T-helper 9 cell (primary cell): ENCODE measurements around the gene NOP16.
A peak's percentile ranks its signal among the peaks of the same experiment; 100 is the strongest.

ENCODE experiments used
- DNase-seq: peaks from one replicate; pipeline ENCODE4 v3.0.0-alpha.2; 2020

Gene NOP16

GRCh38 chr5:176384366-176384930, 4.0 kb downstream of the NOP16 start:
- no peak for DNase-seq

GRCh38 chr5:176383961-176384360, 4.4 kb downstream of the NOP16 start:
- no peak for DNase-seq

DNA sequence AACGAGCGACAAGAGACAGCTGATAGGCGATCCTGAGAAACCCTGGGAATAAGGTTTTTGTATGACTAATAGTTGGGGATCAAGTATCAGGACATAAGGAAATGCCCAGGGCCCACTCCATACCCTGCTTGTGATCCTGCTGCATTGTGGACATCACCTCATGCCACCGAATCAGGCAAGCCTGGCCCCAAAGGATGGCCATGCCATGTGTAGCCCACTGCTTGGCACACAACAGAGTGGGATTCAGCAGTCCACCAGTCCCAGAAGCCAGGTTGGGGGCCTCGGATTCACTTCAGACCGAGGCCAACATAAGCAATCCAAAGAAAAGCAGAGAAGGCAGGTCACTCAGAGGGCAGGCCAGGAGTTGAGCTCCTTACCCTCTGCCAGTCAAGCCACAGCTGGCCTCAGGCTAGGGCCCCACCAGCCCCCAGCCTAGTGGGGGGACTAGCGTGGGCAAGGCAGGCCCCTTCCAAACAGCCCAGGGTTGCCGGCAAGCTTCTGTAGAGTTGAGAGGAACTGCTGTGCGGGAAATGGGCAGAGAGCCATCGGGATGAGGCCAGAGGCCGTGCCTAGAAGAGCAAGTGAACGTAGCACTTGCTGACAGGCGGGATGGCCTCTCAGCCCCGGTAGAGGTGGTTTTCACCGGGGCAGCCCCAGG, 5.0 kb downstream of the NOP16 start:
- no peak for DNase-seq

DNA sequence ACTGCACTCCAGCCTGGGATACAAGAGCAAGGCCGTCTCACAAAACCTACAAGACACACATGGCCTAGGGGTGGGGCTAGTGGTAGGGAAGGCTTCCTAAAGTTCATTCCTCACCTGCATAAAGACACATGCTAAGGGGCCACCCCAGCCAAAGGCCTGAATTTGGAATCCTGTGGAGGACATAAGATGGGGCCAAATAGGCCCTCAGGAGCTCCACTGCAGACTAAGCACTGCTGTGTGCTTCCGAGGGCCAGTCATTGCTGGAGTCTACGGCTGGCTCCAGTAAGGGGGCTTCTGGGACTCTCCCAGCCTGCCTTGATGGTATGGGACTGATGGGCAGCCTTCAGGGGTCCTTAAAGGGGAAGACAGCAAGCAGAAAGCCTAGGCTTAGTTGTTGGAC, 5.7 kb downstream of the NOP16 start:
- no peak for DNase-seq

- no peak for DNase-seq
These were observed 6.4 kb downstream of the NOP16 start for GRCh38 chr5:176381979-176382378.

DNA sequence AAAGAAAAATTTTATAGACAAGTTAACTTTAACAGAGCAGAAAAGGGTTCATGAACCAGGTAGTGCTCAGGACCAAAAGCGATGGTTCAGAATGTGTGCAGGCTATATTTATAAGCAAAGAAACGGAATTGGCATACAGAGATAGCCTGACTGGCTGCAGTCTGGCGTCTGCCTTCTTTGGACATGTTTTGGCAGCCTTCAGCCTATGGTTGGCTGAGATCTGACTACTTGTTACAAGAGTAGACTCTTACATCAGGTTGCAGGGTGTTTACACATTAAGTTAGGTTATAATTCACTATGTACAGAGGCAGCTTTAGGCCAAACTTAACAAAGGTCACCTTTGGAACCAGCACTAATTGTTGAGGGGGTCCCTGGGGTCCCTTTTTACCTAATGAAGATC, 7.0 kb downstream of the NOP16 start:
- no peak for DNase-seq

DNA sequence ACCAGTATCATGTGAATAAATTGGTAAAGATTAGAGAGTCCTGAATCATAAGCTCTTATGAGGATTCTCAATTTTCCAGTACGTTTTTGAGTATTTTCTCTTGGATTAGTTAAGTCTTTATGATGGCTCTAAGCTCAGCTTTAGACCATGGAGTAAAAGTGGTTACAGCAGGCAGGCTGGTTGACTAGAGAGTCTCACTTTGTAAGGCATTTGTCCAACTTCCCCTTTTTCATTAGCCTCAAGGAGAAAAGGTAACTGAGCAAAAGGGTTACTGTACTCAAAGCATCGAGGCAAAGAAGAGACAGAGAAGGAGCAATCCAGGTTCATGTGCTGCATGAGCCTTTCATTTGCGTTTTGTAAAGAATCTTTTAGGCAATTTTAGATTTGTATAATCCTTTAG, 8.5 kb downstream of the NOP16 start:
- DNase-seq: no peak

DNA sequence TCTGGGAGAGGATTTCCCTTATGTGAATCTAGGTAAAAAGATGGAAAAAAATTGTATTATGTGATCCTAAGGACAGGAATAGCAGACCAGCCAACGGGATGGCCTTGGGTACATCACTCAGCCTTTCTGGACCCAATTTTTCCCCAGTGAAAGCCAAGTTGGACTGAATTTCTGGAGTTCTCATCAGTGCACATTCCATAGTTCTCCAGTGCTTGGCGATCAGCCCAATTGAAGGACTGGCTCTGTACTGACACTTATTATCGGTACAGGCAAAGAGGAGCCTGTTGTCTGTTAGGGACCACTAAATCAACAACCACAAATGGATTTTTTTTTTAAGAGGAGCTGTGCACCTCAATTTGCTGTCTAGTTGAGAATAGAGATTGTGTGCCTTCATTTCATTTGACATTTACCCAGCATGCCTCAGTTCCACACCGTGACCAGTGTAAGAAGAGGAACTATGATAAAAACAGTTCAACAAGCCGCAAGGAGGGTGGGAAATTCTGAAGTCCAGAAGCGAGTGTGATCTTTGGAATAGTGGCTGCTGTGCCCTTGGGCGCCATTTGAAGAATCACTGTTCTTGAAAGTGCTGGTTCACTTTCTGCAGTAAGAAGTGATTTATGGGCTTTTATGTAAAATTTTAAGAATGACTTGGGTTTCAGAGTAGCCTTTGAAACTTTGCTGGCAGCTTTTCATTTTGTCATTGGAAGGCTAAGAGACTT, 15.1 kb downstream of the NOP16 start:
- DNase-seq: no peak

- no peak for DNase-seq
These were observed 16.5 kb downstream of the NOP16 start for GRCh38 chr5:176371621-176372539.

GRCh38 chr5:176369934-176370711, 18.3 kb downstream of the NOP16 start:
- DNase-seq: no peak

GRCh38 chr5:176368726-176369125, 19.7 kb downstream of the NOP16 start:
- no peak for DNase-seq

DNA sequence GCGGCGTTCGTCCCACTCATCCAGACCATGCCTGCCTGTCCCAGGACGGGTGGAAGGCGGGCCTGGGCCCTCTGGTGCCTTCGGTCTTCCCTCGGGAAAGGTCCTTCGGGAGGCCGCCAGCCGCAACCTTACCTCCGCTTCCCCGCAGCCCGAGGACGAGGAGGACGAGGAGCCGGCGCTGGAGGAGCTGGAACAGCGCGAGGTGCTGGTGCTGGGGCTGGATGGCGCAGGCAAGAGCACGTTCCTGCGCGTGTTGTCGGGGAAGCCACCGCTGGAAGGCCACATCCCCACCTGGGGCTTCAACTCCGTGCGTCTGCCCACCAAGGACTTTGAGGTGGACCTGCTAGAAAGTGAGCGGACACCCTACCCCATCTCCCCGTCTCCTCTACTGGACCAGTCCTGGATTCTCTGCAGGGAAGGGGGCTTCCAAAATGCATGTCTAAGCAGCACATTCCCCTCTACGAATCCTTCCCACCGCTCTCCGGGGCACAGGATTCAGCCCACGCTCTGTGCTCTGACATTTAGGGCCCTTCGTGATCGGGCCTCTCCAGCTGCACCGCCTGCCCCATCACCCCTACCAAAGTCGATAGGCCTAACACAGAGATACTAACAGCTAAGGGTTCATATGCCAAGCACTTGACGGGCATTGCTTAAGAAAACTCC, 22.0 kb downstream of the NOP16 start:
- DNase-seq: no peak

DNA sequence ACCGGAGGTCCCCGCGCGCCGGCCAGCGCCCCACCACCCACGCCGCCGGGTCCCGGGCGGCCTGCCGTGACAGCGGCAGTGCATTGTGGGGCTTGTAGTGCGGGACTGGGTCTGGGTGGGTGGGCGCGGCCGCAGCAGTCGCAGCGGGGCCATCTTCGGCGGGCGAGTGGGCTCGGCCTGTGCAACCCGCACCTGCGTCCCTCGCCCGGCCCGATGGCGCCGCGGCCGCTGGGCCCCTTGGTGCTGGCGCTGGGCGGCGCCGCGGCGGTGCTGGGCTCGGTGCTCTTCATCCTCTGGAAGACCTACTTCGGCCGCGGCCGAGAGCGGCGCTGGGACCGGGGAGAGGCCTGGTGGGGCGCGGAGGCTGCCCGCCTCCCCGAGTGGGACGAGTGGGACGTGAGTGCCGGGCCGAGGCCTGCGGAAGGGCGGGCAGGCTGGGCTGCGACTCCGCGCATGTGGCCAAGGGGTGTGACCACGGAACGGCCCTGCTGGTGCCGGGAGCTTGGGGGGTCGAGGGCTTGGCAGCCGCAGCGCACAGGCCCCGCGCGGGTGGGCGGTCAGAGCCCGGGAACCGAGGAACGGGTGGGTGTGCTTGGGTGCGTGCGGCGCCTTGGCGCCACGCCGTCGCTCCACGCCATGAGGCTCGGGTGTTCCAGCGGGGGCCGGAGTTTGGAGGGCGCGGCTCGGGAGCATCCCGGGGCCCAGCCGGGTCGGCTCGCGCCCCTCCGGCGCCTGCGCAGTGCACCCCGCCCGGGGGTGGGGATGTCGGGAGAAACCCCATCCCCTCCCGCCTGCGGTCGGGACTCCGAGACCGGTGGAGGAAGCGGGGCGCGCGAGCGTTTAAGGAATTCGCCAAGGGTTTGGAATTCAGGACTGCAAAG, 22.8 kb downstream of the NOP16 start, which contains the start of gene ARL10:
TSS of gene ARL10 (plus strand) at position 137 of the 881 bp plus-strand sequence. CDS start at position 214, 77 bp downstream.
- DNase-seq: peak; percentile 40

GRCh38 chr5:176364765-176365350, 23.5 kb downstream of the NOP16 start:
- no peak for DNase-seq

DNA sequence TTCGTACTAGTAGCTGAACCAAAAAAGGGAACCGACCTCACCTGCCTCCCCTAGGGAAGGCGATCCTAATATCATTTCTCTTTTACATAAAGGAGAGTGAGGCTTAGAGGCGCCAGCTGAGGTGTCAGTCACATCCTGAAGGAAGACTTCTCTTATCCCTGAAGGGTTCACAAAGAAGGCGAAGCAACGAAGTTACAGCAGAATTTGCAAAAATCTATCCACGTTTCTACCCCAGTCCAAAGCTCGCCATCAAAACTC, 26.2 kb downstream of the NOP16 start:
- no peak for DNase-seq

GRCh38 chr5:176361437-176362232, 26.8 kb downstream of the NOP16 start, which contains the start of gene KIAA1191:
Gene KIAA1191 (minus strand): TSS chr5:176361764. CDS start chr5:176359508, 2,256 bp downstream.
- DNase-seq: peak; percentile 94

GRCh38 chr5:176360894-176361436, 27.4 kb downstream of the NOP16 start:
- DNase-seq: no peak

DNA sequence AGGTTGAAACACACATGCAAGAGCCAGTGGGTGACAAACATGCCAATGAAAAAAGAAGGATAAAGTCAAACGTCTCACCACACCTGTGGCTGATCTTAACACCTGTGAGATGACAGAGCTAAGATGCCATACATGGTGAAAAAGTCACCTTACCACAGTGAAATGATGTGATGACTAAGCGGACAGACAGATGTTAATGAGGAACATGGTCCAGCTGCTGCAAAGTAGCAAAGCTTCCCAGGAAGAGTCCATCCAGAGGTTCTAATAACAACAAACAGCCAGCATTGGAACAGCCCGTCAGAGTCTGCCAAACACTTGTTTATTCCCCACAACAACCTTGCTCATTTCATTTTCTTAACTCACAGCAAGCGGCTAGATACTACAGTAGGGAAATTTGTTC, 28.7 kb downstream of the NOP16 start:
- DNase-seq: no peak

GRCh38 chr5:176356179-176356566, 32.2 kb downstream of the NOP16 start:
- DNase-seq: no peak
